Loucy (cell line): Measurements from ENCODE around the gene PTPRN2.

Experiments used
- H2AFZ ChIP-seq: fragments of 200-600 bp; sonication (generic); 2 replicates; pipeline ENCODE4 v1.6.0; 2016; ENCODE audit warnings: antibody characterized with exemption, mild to moderate bottlenecking, low read length, moderate library complexity
- H3F3A ChIP-seq: fragments of 200-600 bp; 2 replicates; pipeline ENCODE4 v1.6.0; 2016; ENCODE audit warnings: antibody characterized with exemption, low read depth, mild to moderate bottlenecking
- H3K27me3 ChIP-seq: fragments of 200-600 bp; sonication (generic); 2 replicates; pipeline ENCODE4 v1.6.1; 2014; ENCODE audit warnings: low read length, mild to moderate bottlenecking; ENCODE audit not compliant: insufficient read depth, poor library complexity, severe bottlenecking
- H3K36me3 ChIP-seq: fragments of 200-600 bp; sonication (generic); 2 replicates; pipeline ENCODE4 v1.6.1; 2016; ENCODE audit warnings: low read length; ENCODE audit not compliant: insufficient read depth
- H3K4me1 ChIP-seq: fragments of 200-600 bp; sonication (generic); 2 replicates; pipeline ENCODE4 v1.5.1; 2014; ENCODE audit warnings: low read length, mild to moderate bottlenecking; ENCODE audit not compliant: insufficient read depth, poor library complexity, severe bottlenecking
- H3K4me2 ChIP-seq: fragments of 200-600 bp; sonication (generic); 2 replicates; pipeline ENCODE4 v1.6.0; 2014; ENCODE audit warnings: antibody characterized with exemption, low read length, low read depth, mild to moderate bottlenecking; ENCODE audit not compliant: poor library complexity, severe bottlenecking
- H3K4me3 ChIP-seq: fragments of 200-600 bp; sonication (generic); 2 replicates; pipeline ENCODE4 v1.5.1; 2014; ENCODE audit warnings: low read length, mild to moderate bottlenecking, mixed read lengths; ENCODE audit not compliant: poor library complexity, severe bottlenecking
- H3K79me2 ChIP-seq: fragments of 200-600 bp; sonication (generic); 2 replicates; pipeline ENCODE4 v1.6.1; 2014; ENCODE audit warnings: low read length; ENCODE audit not compliant: insufficient read depth
- H3K9ac ChIP-seq: fragments of 200-600 bp; sonication (generic); 2 replicates; pipeline ENCODE4 v1.6.0; 2014; ENCODE audit warnings: mild to moderate bottlenecking, low read depth, low read length, moderate library complexity; ENCODE audit not compliant: poor library complexity, severe bottlenecking
- H3K9me2 ChIP-seq: fragments of 200-600 bp; sonication (generic); replicated peaks from 2 replicates; pipeline ENCODE4 v1.6.1; 2016; ENCODE audit warnings: low read depth, low read length, mixed read lengths
- H3K9me3 ChIP-seq: fragments of 200-600 bp; sonication (generic); 2 replicates; pipeline ENCODE4 v1.6.1; 2014; ENCODE audit warnings: mild to moderate bottlenecking, antibody characterized with exemption, low read length, low read depth; ENCODE audit not compliant: insufficient read depth
- H4K20me1 ChIP-seq: fragments of 200-600 bp; sonication (generic); 2 replicates; pipeline ENCODE4 v1.6.0; 2014; ENCODE audit warnings: antibody characterized with exemption, low read length, mild to moderate bottlenecking; ENCODE audit not compliant: insufficient read depth, poor library complexity, severe bottlenecking
- CTCF ChIP-seq: fragments of 200-600 bp; sonication (generic); conservative IDR thresholded peaks from 2 replicates; pipeline ENCODE4 v1.5.1; 2014; ENCODE audit warnings: mild to moderate bottlenecking, antibody characterized with exemption, low read length
- EZH2phosphoT487 ChIP-seq: fragments of 200-600 bp; IDR thresholded peaks from 2 replicates; pipeline ENCODE4 v1.6.1; 2018; ENCODE audit warnings: antibody characterized with exemption, mild to moderate bottlenecking, moderate library complexity, borderline replicate concordance

PTPRN2 gene

GRCh38 chr7:157544226-157544625 is 1043.4 kb downstream of the PTPRN2 start:
- Histone ChIP-seq H4K20me1 (no peaks in the 10 kb centered on the region), H3K27me3 (no peaks in the 10 kb centered on the region), H3K9me2 (no peaks in the 10 kb centered on the region), H3K36me3 (no peaks in the 10 kb centered on the region), H3K9me3 (no peaks in the 10 kb centered on the region), H3K4me2 (no peak overlapping the region), H3K9ac (no peak overlapping the region), H2AFZ (no peak overlapping the region), H3K4me1 (no peaks in the 10 kb centered on the region), H3K79me2 (no peaks in the 10 kb centered on the region), H3K4me3 (no peak overlapping the region), H3F3A (no peaks in the 10 kb centered on the region)
- no peak for TF ChIP-seq CTCF
- no peak for TF ChIP-seq EZH2phosphoT487

- H3K4me3 ChIP-seq: no peak overlapping the region
- no peak overlapping the region for H3K9ac ChIP-seq
- no peak for TF ChIP-seq CTCF
- TF ChIP-seq EZH2phosphoT487: no peak
- H3F3A ChIP-seq: no peaks in the 10 kb centered on the region
- no peaks in the 10 kb centered on the region for H3K4me1 ChIP-seq
- no peak overlapping the region for H3K4me2 ChIP-seq
- H3K9me2 ChIP-seq: no peaks in the 10 kb centered on the region
- H3K9me3 ChIP-seq: no peaks in the 10 kb centered on the region
- H4K20me1 ChIP-seq: no peaks in the 10 kb centered on the region
- no peaks in the 10 kb centered on the region for H3K79me2 ChIP-seq
- H3K36me3 ChIP-seq: no peaks in the 10 kb centered on the region
- no peak overlapping the region for H2AFZ ChIP-seq
- H3K27me3 ChIP-seq: no peaks in the 10 kb centered on the region
These were observed 1043.8 kb downstream of the PTPRN2 start for GRCh38 chr7:157543791-157544190.

GRCh38 chr7:157543276-157543675 is 1044.3 kb downstream of the PTPRN2 start:
- H3K36me3 ChIP-seq: no peaks in the 10 kb centered on the region
- no peaks in the 10 kb centered on the region for H3K27me3 ChIP-seq
- H3K79me2 ChIP-seq: no peaks in the 10 kb centered on the region
- no peak overlapping the region for H3K9ac ChIP-seq
- TF ChIP-seq EZH2phosphoT487 (no peak), CTCF (no peak)
- H3K9me3 ChIP-seq: no peaks in the 10 kb centered on the region
- H3F3A ChIP-seq: no peaks in the 10 kb centered on the region
- no peak overlapping the region for H2AFZ ChIP-seq
- H3K4me2 ChIP-seq: no peak overlapping the region
- no peaks in the 10 kb centered on the region for H4K20me1 ChIP-seq
- no peaks in the 10 kb centered on the region for H3K4me1 ChIP-seq
- H3K9me2 ChIP-seq: no peaks in the 10 kb centered on the region
- H3K4me3 ChIP-seq: no peak overlapping the region
